Dedifferentiated amniotic fluid mesenchymal stem cell (primary cell): ENCODE data around the gene ADCY3.

Experiments used
- DNase-seq: peaks from one replicate; pipeline ENCODE4 v3.0.0-alpha.2; 2016; ENCODE audit errors: extremely low spot score

The ADCY3 gene

DNA sequence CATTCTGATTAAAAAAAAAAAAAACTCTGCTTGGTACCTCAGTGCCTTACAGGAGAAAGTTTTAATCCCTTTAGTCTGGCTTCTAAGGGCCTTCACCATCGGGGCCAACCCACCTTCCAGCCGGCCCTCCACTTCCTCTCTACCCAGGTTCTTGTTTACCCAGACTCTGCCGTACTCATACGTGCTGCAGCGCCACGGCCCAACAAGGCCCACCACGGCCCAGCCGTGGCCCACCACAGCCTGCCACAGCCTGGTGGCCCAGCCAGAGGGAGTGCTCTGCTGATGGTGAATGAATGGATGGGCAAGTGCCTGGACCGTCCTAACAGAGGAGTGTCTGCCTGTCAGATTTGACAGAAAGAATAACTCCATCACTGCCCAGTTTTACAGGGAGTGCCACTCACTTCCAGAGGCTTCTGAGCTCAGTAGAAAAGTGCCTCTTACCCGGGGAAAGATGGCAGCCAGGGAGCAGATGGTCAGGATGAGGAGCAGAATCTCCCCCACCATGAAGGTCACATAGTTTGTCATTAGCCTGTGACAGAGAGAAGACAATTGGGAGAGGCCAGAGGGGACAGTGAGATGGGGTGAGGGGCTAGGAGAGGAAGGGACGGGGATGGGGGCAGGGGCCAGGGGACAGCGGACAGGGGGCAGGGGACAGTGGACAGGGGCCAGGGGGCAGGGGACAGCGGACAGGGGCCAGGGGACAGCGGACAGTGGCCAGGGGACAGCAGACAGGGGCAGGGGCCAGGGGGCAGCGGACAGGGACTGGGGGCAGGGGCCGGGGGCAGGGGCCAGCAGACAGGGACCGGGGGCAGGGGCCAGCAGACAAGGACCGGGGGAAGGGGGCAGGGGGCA is 88.6 kb downstream of the ADCY3 start:
- DNase-seq, result no peak

DNA sequence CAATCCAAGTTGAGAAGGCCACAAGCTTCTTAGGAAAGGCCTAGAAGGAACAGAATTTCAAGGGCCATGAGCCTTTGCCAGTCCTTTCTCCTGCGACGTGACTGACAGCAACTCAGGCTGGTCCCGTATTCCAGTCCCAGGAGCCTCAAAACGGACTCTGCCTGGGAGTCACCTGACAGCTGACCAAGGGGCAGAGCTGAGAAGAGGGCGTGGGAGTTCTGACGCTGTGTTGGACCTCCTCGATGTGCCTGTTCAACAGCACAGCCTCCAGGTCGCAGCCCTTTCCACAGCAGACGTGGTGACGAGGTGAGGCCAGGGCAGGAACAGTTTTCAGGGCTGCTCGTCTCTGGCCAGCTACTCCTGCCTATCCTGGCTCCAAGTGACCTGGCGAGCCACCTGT is 89.3 kb downstream of the ADCY3 start:
- no peak for DNase-seq

DNA sequence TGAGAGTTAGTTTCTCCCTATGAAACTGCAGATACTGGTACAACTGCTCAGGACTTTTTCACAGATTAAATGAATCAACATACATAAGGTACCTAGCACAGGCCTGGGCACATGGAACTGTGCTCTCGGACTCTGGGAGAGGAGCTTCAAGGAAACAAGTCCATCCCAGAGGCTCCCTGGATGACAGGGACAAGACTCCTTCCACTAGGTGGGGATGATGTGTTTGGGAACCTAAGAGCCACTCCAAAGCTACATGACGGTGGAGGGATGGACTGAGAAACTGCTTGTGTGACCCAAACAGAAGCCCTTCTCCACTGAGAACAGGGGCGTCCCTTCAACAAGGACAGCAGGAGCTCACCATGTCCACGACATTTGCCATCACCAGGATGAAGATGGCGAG is 89.7 kb downstream of the ADCY3 start:
- no peak for DNase-seq

DNA sequence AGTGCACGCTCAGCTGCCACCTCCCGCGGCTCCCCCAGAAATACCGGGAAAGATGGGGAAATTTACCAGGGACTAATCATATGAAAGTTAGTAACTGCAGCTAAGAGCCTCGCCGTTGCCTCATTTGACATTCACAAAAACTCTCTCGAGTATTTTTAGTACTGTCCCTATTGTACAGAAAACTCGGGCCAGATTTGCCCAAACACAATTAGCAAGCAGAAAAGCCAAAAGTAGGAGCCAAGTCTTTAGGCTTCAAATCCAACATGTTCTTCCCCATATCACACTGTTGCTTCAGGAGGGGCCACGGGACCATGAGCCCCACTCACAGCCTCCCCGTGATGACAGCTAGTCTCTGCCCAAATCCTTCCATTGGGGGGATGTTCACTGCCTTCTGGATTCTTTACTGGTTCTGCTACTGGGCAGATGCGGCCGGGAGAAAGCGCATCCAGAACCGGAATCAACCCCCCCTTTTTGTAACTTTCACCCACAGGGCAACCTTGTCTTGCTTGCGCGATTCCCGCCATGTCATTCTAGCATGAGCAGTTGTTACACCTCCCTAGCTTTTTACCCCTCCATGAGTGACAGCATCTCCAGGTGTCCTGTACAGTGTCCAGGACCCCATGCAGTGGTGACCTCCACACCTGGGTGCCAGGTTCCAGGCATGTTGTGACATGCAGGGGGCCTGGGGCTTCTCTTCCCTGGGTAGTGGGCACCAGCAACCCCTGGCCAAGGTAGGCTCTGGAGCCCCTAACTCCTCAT is 91.6 kb downstream of the ADCY3 start:
- DNase-seq, result no peak

DNA sequence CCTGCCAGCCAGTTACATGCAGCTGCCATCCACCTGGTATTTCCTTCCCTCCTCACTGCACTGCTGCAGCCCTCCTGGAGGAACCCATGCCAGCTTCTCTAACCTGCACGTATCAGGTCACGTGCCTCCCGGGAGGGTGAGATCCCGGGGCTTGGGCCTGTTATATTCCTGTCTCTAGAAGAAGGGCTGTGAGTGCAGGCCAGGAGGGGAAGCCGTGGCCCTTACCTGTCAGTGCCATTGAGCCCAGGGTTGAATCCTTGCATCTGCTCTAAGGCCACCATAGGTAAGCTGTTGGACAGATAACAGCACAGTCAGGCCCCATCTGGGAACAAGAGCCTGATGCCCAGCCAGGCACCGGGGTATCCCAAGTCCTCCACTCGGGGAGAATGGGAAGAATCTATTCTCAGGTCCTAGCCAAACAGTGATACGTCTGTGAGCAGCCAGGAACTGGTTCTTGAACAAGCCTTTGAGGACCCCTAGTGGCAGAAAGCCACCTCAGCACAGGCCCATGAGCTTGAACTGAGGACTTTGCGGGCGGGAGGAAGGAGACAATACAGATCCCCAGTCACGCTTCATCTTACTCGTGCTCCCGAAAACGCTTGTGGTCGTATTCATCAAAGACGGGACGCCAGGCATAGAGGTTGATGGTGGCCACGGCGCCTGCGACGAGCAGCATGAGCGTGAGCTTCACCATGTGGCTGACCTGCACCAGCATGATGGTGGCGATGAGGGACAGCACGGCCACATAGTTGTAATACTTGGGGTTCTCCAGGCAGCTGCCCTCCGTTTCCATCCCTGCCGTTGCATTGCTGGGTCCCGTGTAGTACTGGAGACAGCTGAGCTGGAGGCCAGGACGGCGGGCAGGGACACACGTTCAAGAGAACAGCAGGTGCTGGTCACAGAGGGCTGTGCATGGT is 92.5 kb downstream of the ADCY3 start:
- DNase-seq, result peak; percentile 82

DNA sequence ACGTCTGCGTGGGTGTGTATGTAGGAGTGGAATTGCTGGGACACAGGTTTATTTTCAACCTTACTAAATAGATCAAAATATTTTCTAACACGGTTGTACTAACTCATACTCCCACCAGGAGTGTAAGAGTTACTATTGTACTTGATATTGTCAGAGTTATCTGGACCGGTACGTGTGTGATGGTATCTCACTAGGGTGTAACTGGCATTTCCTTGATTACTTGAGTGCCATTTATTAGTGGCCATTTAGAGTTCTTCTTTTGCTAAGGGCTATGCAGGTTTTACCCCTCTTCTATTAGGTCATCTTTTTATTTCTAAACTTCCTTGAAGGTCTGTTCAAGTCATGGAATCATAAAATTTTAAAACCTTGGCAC is 93.3 kb downstream of the ADCY3 start:
- no peak for DNase-seq

DNA sequence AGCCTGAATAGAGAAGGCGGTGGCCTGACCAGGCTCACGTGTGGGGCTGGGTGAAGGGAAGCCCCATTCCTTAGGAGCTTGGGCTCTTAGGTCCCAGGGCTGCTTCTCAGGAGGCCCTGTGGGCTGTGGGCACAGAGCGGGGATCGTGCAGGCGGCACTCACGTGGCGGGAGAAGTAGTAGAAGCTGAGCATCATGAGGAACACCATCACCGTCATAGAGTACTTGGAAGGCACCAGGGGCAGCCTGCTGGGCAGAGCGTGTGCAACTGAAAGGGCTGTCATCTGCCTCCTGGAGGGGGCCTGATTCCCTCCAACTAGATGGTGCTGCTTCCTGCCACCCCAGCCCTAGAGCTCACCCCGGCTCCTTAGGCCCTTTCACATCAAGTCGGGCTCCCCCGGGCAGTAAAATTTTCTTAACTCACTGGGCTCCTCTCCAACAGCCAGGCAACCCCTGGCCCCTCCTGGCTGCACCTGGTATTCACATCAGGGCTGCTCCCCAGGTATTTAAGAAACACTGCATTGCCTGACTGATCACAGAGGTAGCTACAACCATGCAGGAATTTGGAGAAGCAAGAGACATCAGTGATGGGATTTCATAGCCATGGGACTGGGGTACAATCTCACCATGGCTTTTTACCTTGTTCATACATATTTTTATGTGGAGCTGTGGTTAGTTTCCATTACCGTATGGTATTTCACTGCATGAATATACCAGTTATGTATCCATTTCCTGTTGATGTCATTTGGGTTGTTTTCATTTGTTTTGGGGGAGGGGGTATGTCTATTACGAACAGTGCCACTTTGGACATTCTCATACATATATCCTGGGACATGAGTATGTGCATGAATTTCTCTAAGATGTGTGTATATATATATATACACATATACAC is 93.9 kb downstream of the ADCY3 start:
- no peak for DNase-seq

DNA sequence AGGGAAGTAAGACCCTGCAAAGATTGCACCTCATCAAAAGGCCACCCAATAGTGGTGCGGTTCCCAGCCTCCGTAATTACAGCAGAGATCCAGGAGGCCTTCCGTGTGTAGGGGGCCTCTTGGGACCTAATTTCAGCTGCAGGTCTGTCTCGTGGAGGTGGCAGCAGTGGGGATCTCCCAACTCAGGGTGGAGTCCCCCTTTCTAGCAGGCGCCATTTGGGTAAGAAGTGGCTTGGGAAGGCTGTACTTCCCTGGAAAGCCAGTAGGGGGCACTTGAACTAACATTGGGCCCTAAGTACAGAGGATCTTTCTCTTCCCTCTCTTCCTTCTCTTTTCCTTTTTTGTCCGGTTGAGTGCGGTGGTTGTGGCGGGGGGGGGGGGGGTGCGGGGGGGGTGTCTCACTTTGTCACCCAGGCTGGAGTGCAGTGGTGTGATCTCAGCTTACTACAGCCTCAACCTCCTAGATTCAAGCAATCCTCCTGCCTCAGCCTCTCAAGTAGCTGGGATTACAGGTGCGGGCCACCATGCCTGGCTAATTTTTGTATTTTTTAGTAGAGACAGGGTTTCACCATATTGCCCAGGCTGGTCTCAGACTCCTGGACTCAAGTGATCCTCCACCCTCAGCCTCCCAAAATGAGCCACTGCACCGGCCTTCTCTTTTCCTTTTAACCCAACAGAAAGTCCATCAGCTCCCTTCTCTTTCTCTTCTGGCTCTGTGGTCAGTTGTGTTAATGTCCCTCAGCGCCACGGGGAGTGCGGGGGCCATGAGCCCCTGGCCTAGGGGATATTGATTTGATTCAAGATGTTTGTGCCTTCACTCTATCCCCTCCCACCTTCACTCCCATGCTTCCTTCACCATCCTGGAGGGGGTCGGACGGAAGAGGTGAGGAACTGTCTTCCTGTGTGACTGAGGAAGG is 94.8 kb downstream of the ADCY3 start:
- no peak for DNase-seq

DNA sequence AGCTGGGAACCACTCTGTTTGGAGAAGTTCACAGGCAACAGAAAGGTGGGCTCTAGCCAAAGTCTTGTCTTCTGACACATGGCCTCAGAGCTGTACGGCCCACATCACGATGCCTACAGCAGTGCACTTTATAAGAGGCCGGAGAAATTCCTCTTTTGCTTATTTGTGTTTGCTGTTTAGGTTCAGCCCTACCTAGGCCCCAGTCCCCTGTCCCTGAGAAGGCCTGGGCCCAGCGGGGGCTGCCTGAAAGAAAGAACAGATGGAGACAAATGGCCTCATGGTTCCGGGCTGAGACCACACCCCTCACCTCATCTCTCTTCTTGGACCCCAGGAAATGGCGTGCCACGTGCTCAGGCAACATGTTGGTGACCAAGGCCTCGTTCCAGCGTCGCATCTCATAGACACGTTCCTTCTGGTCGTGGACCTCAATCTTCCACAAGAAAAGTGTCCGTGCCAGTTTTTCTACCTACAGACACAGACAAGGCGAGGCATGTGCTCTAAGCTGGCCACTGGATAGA is 95.9 kb downstream of the ADCY3 start:
- no peak for DNase-seq

DNA sequence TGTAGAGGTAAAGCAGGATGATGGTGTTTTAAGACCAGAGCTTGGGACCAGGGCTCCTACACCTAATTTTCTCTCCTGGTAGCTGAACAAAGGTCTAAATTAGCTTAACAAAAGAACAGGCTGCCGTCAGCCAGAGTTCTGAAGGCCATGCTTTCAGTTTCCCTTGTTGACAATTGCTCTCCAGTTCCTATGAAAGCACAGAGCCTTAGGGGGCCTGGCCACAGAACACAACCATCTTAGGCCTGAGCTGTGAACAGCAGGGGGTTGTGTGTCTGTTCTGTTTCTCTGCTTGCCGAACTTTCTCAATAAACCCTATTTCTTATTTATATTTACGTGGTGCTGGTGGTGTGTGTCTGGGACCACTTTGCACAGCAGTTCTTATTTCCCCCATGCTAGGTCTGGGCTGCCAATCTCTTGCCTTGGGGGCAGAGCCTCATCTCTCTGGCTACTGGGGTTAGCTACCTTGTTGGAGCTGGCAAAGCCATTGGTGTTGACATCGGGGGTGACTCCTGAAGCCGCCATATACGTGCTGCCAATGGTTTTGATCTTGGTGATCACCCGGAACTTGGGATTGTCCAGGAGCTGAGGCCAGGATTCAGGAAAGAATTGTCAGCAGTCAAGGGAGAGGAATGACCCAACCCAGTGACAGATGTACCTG is 97.9 kb downstream of the ADCY3 start:
- no peak for DNase-seq

DNA sequence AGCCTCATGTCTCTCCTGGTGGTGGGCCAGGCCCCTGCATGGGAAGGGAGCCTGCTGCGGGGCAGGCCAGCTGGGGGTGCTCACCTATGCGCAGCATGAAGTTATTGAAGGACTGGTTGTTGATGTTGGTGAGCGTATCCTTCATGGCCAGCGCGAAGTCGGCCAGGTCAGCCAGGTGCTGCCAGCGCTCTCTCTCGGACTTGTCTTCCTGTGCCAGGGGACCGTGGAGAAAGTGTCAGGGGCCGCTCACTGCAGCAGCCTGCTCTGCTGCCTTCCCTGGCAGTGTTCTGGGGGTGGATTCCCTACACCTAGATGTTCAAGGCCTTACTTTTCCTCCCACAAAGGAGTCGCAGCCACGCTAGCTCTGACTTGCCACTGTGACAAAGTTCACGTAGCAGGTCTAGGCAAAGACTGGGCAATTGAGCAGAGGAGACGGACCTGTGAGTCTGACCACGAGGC is 98.6 kb downstream of the ADCY3 start:
- no peak for DNase-seq

DNA sequence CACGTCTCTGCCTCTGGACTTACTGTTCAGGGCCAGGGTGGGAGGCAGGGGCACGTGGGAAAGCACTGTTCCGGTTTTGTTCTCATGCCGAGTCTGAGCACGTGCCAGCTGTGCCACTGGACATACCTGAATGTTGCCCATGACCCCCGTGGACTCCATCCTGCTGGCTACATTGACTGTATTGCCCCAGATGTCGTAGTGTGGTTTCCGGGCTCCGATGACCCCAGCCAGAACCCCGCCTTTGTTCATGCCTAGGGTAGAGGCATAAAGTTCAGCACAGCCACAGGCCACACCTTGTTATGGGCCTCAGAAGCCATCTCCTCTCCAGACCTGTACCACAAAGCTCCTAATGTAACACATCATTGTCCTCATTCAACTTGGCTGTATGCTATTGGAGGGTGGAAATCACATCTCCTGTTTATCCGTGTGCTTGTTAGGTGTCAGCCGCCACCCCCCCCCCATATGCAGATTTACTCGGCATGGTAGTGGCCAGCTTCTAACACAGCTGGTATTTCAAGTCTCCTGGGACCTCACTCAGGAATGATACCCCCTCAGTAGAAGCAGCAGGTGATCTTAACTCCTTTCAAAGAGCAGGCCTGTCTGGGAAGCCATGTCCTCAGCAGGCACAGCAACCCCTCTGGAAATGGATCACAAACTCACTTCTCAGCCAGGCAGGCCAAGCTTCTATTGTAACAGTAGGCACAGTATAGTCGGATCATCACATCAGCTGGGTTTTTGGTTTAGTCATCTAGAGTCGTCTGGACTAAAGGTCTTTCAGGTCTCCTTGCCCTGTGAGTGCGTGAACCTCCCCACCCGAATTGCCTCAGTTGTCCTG is 99.2 kb downstream of the ADCY3 start:
- DNase-seq, result no peak

DNA sequence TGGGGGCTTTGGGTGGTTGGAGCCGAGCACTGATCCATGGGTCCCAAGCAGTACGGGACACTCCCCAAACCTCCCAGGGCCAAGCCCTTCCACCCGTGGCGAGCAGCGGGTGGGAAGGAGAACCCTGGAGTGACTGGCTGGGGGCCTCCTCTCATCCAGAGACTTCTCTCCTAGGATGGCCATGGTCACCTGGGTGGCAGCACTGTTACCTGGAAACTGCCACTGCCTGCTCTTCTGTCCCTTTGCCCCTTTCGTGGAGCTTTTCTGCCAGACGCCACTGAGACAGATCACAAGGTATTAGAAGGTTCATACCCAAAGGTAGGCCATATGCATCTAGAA is 99.9 kb downstream of the ADCY3 start:
- no peak for DNase-seq

DNA sequence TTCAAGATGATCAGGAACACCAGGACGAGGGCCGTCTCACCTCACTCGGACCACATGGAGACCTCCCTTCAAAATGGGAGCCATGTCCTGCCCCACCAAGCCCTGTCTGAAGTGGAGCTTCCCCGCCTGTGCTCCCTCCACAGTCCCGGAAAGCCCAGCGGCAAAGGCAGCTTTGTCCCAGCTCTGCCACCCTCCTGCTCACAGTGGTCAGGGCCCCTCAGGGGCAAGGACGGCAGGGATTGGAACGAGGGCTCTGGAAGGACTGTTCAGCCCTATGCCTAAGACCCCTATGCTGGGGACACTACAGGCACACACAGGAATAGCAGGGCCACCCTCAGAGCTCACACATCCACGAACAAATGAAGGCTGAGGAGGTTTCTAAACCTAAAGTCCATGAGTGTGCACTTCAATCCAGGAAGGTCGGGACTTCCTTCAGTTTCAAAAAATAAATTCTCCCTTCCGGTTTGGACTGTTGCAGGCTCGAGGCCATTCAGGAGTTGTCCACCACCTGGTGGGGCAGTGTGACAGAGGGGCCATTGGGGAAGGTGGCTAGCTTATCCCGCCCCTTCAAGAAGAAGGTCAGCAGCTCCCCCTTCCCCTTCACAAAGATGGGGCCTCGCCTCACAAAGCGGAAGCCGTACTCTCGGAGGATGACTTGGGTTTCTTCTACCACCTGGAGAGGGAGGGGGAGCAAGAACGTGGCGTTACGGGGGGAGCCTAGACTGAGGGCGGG is 100.4 kb downstream of the ADCY3 start:
- no peak for DNase-seq

DNA sequence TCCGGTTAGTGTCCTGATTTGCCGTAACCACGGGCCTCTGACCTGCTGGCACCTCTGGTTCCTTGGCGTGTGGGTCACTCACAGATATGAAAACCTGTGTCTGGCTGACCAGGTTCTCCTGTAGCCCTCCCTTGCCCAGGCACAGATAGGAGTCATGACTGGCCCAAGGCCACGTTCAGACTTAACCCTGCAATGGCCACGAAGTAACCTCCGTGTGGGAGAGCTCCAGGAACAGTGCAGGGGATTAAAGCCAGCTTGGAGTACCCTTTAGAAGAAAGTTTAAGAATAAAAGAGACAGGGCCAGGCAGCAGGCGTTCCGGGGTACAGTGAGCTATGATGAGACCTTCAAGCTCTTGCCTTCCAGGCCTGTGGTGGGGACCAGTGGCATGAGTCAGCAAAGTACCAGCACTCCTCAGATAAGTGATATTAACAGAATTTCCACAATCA is 101.3 kb downstream of the ADCY3 start:
- DNase-seq, result no peak

DNA sequence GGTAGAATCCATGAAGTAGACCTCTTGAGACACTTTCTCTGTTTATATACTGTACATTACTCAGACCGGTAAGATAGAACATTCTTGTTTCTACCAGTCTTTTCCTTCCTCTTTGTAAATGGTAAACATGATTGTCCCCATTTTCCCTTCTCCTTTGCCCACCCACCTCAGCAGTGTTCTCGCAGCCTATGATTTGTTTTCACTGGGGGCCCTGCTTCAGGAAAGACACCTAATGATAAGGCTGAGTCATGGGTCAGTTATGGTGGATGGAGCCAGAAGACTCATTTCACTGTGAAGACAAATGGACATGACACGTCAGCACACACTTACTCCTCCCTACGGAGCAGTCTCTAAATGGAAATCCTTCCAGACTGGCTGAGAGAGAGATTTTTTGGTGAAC is 103.2 kb downstream of the ADCY3 start:
- DNase-seq, result peak; percentile 36

DNA sequence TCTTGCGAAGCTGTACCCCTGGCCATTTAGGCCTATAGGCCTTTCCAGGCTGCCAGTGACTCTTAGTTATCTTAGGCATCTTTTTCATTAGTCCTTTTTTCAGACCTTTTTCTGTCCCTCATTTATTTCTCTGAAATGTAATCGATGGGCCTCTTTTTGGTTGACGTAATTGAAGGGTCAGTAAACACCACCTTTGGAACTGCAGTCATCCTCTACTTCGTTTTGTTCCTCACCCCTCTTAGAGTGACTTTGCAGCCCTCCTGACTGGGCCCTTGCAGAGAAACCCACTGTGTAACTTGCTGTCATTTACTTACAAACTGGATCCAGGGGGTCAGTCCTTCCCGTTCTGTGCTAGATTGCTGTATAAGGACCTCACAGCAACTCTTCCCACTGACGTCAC is 103.6 kb downstream of the ADCY3 start:
- DNase-seq, result no peak

DNA sequence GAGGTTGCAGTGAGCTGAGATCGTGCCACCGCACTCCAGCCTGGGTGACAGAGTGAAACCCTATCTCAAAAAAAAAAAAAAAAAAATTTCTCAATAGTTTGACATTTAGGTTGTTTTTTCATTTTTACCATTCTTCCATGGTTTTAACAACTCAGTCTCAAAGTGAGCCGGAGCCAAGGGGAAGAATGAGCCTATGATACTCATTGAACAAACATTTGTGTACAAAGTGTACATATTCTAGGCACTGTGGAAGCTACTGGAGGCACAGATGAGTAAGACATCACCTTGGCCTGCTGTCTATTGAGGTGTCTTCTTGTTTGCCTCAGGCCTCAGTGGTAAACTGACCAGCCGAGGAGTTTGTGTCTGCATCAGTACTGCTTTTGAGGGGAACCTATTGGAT is 104.9 kb downstream of the ADCY3 start:
- DNase-seq, result no peak
